ENCODE data around the gene NHLRC4. TPM values are rescaled to one million over a fixed set of nuclear protein-coding genes. Genes with fewer than 3 reads are reported as not detected.

Gene NHLRC4
- total and polyA plus RNA-seq, 2 of the 13 experiments (the other 11 are each of a cell fraction or from before 2014, with no cell fraction given), result 0.40 to 0.59 TPM

- TF ChIP-seq CENPBD1 (CRISPR knock-in tag; IDR thresholded peaks at IDR 0.05; ENCODE audit: borderline replicate concordance, low read depth), result no peak
- TF ChIP-seq STAG1 (CRISPR knock-in tag; IDR thresholded peaks at IDR 0.05), result peak; percentile 50
- TF ChIP-seq CEBPB (IDR thresholded peaks at IDR 0.05; ENCODE audit: borderline replicate concordance, low read depth, low read length), result no peak
- peak; percentile 16; the same call in 1 of the 2 replicates for TF ChIP-seq RAD21 (CRISPR knock-in tag; IDR thresholded peaks at IDR 0.05)
- 0 out of 2 replicates have a peak, but pooled peaks have one; percentile 13 for TF ChIP-seq ZNF687 (CRISPR knock-in tag; IDR thresholded peaks at IDR 0.05)
- peak; percentile 60 for TF ChIP-seq CTCF (CRISPR knock-in tag; IDR thresholded peaks at IDR 0.05)
- TF ChIP-seq ZNF549 (CRISPR knock-in tag; IDR thresholded peaks at IDR 0.05), result no peak
These were observed 34.0 kb downstream of the NHLRC4 start (continued) for GRCh38 chr16:600781-601180.
